ENCODE data around the gene CGRRF1. TPM values are rescaled to one million over a fixed set of nuclear protein-coding genes. Genes with fewer than 3 reads are reported as not detected.

CGRRF1 gene
- total and polyA plus RNA-seq, 2 of the 13 experiments (the other 11 are each of a cell fraction or from before 2014, with no cell fraction given), result 16.8 to 18.2 TPM

- BruUV-seq (replicated peaks), result no TSS peak
- peak overlapping the region; percentile 73 to 93 (median 89) for H3K4me3 ChIP-seq (replicated peaks in 1 of 3; ENCODE audit: insufficient read depth in 1 of 3, low read depth in 2 of 3, low read length in 3 of 3)
- in situ Hi-C loops (cut with HindIII; ENCODE audit: extremely low pct_ligation_motif_present, low pct_unique_long_range_greater_than_20kb), result loop anchor here (5.0 to 10.0 kb wide), 4 partner anchors 84 to 237 kb away; no protein-coding TSS in a partner anchor
- no peaks in the 10 kb centered on the region for H3K27me3 ChIP-seq (ENCODE audit: control insufficient read depth in 1 of 2, insufficient read depth in 2 of 2, low read length in 2 of 2)
- POLR2A ChIA-PET, result interaction anchor here (0.6 to 4.5 kb wide), 10 partner anchors 9 to 388 kb away, joined by 3 to 35 read pairs (median 14); no protein-coding TSS in a partner anchor
- peaks cover 25% of the 10 kb centered on the region for H4K20me1 ChIP-seq (ENCODE audit: insufficient read depth, low read length)
- H3K9me3 ChIP-seq (ENCODE audit: low read length), result peaks cover 10% of the 10 kb centered on the region
- peaks cover 35% of the 10 kb centered on the region for H3K4me1 ChIP-seq (ENCODE audit: insufficient read depth, low read length)
- H3K79me2 ChIP-seq (ENCODE audit: insufficient read depth, low read length), result peaks cover 62% of the 10 kb centered on the region
- ATAC-seq (peak; percentile 8), DNase-seq (ENCODE audit: low spot score) (peak; percentile 14), FAIRE-seq (no peak)
- peak overlapping the region; percentile 94 for H3K4me2 ChIP-seq (ENCODE audit: low read depth, low read length)
- 2% methylated on average over 49 of the region's 70 CpGs for WGBS (ENCODE audit: low lambda C conversion rate)
- H3K36me3 ChIP-seq (replicated peaks in 1 of 2; ENCODE audit: control insufficient read depth in 1 of 2, insufficient read depth in 2 of 2, low read length in 2 of 2), result peaks cover 0 to 32% of the 10 kb centered on the region in 2 experiments; a peak in 3 of 5 replicates
- CTCF ChIA-PET (ENCODE audit: low intra/inter-chr PET ratio, low total read pairs), result no interaction called here
- intact Hi-C loops (cut with micrococcal nuclease; ENCODE audit: unreplicated experiment), result loop anchor here (5.0 to 10.0 kb wide), 3 partner anchors 84 to 337 kb away; partner anchors contain the start of gene GCH1
- H3K27ac ChIP-seq (ENCODE audit: extremely low read length, insufficient read depth, low read length), result peak overlapping the region; percentile 97
- H2AFZ ChIP-seq (ENCODE audit: low read length), result no peak overlapping the region
- peak overlapping the region; percentile 96 for H3K9ac ChIP-seq (ENCODE audit: insufficient read depth, low read depth, low read length)
- no peak for TF ChIP-seq DMAP1 (CRISPR knock-in tag; IDR thresholded peaks at IDR 0.05)
- TF ChIP-seq PHB2 (IDR thresholded peaks at IDR 0.05; ENCODE audit: partially characterized antibody), result no peak
- TF ChIP-seq ZSCAN25 (CRISPR knock-in tag; IDR thresholded peaks at IDR 0.05), result no peak
- no peak for TF ChIP-seq TGIF2 (CRISPR knock-in tag; IDR thresholded peaks at IDR 0.05)
- 0 out of 2 replicates have a peak, but pooled peaks have one; percentile 45 for TF ChIP-seq ZNF234 (CRISPR knock-in tag; conservative IDR thresholded peaks at IDR 0.05)
- TF ChIP-seq ZBTB42 (CRISPR knock-in tag; IDR thresholded peaks at IDR 0.05), result no peak
- TF ChIP-seq ZNF720 (CRISPR knock-in tag; IDR thresholded peaks at IDR 0.05), result no peak
- no peak for TF ChIP-seq XBP1 (CRISPR knock-in tag; IDR thresholded peaks at IDR 0.05)
- TF ChIP-seq ZNF430 (CRISPR knock-in tag; IDR thresholded peaks at IDR 0.05), result no peak
- no peak for TF ChIP-seq ZNF570 (CRISPR knock-in tag; IDR thresholded peaks at IDR 0.05; ENCODE audit: borderline replicate concordance)
- TF ChIP-seq ZNF343 (CRISPR knock-in tag; IDR thresholded peaks at IDR 0.05), result no peak
- 0 out of 2 replicates have a peak, but pooled peaks have one; percentile 26 for TF ChIP-seq ZNF609 (CRISPR knock-in tag; IDR thresholded peaks at IDR 0.05; ENCODE audit: borderline replicate concordance)
- TF ChIP-seq ZFAT (CRISPR knock-in tag; conservative IDR thresholded peaks at IDR 0.05), result no peak
- TF ChIP-seq, protein P1, sequence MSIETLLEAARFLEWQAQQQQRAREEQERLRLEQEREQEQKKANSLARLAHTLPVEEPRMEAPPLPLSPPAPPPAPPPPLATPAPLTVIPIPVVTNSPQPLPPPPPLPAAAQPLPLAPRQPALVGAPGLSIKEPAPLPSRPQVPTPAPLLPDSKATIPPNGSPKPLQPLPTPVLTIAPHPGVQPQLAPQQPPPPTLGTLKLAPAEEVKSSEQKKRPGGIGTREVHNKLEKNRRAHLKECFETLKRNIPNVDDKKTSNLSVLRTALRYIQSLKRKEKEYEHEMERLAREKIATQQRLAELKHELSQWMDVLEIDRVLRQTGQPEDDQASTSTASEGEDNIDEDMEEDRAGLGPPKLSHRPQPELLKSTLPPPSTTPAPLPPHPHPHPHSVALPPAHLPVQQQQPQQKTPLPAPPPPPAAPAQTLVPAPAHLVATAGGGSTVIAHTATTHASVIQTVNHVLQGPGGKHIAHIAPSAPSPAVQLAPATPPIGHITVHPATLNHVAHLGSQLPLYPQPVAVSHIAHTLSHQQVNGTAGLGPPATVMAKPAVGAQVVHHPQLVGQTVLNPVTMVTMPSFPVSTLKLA (IDR thresholded peaks at IDR 0.05), result no peak
- TF ChIP-seq, protein P2, sequence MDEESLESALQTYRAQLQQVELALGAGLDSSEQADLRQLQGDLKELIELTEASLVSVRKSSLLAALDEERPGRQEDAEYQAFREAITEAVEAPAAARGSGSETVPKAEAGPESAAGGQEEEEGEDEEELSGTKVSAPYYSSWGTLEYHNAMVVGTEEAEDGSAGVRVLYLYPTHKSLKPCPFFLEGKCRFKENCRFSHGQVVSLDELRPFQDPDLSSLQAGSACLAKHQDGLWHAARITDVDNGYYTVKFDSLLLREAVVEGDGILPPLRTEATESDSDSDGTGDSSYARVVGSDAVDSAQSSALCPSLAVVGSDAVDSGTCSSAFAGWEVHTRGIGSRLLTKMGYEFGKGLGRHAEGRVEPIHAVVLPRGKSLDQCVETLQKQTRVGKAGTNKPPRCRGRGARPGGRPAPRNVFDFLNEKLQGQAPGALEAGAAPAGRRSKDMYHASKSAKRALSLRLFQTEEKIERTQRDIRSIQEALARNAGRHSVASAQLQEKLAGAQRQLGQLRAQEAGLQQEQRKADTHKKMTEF (CRISPR knock-in tag; IDR thresholded peaks at IDR 0.05), result no peak
- no peak for TF ChIP-seq SP2 (CRISPR knock-in tag; IDR thresholded peaks at IDR 0.05)
- TF ChIP-seq ZNF460 (CRISPR knock-in tag; IDR thresholded peaks at IDR 0.05; ENCODE audit: borderline replicate concordance), result no peak
These were observed 58.2 kb downstream of the CGRRF1 start for GRCh38 chr14:54567639-54568561.

Data from HepG2 (cell line).